Endodermal cell (in vitro differentiated cells): Measurements from ENCODE around the gene PLEKHA5. TPM values are rescaled to one million over a fixed set of nuclear protein-coding genes. Genes with fewer than 3 reads are reported as not detected.
"Not testable (repeated sequence)": the region's sequence is repeated elsewhere in the genome, so short reads cannot be mapped to it uniquely, and the experiment has no call there.

ENCODE experiments used
- DNase-seq: peaks from one replicate; pipeline ENCODE4 v3.0.0-alpha.2; 2017
- H3K27ac ChIP-seq: 2 replicates; pipeline ENCODE4 v1.5.1; 2013; ENCODE audit warnings: mild to moderate bottlenecking, low read depth, low read length, moderate library complexity
- H3K27me3 ChIP-seq: 2 replicates; pipeline ENCODE4 v1.6.1; 2013; ENCODE audit warnings: mild to moderate bottlenecking, low read length, moderate library complexity; ENCODE audit not compliant: insufficient read depth, control insufficient read depth, poor library complexity, severe bottlenecking
- H3K36me3 ChIP-seq: 2 replicates; pipeline ENCODE4 v1.7.0; 2013; ENCODE audit warnings: mild to moderate bottlenecking, low read length, moderate library complexity; ENCODE audit not compliant: control insufficient read depth, insufficient read depth
- H3K4me1 ChIP-seq: one replicate; pipeline ENCODE4 v1.7.0; 2013; ENCODE audit warnings: low read length; ENCODE audit not compliant: control insufficient read depth, insufficient read depth
- H3K4me3 ChIP-seq: 2 replicates; pipeline ENCODE4 v1.5.1; 2013; ENCODE audit warnings: mild to moderate bottlenecking, low read length, moderate library complexity
- H3K9ac ChIP-seq: 2 replicates; pipeline ENCODE4 v1.6.1; 2013; ENCODE audit warnings: mild to moderate bottlenecking, low read length, moderate library complexity; ENCODE audit not compliant: poor library complexity, severe bottlenecking; ENCODE audit errors: extremely low read depth
- H3K9me3 ChIP-seq: 2 replicates; pipeline ENCODE4 v1.6.1; 2013; ENCODE audit warnings: mild to moderate bottlenecking, low read length, moderate library complexity; ENCODE audit not compliant: control insufficient read depth
- H3K27ac Mint-ChIP-seq: 2 replicates; pipeline ENCODE4 v1.8.0; 2020; ENCODE audit warnings: mixed read lengths
- H3K27me3 Mint-ChIP-seq: 2 replicates; pipeline ENCODE4 v1.8.0; 2021; ENCODE audit warnings: mild to moderate bottlenecking, mixed read lengths; ENCODE audit not compliant: insufficient read depth
- H3K36me3 Mint-ChIP-seq: 2 replicates; pipeline ENCODE4 v1.8.0; 2020; ENCODE audit warnings: low read depth, mixed read lengths
- H3K4me1 Mint-ChIP-seq: 2 replicates; pipeline ENCODE4 v1.8.0; 2020; ENCODE audit warnings: mixed read lengths
- H3K4me3 Mint-ChIP-seq: 2 replicates; pipeline ENCODE4 v1.8.0; 2020; ENCODE audit warnings: mild to moderate bottlenecking, moderate library complexity, mixed read lengths
- H3K9me3 Mint-ChIP-seq: 2 replicates; pipeline ENCODE4 v1.8.0; 2020; ENCODE audit warnings: mild to moderate bottlenecking, mixed read lengths
- CTCF ChIP-seq: fragments of 200-600 bp; sonication (generic); conservative IDR thresholded peaks from 2 replicates; pipeline ENCODE4 v1.5.0; 2021; ENCODE audit warnings: antibody characterized with exemption, mild to moderate bottlenecking
- WGBS, 2 experiments: methylation state at CpG; one replicate each; pipeline versions ENCODE4 v1.1.5 to v1.1.7; 2013; ENCODE audit warnings: missing lambda C conversion rate in 2 of 2, mixed read lengths in 1 of 2; ENCODE audit not compliant: insufficient coverage in 1 of 2, insufficient read length in 1 of 2; 5-methylcytosine and 5-hydroxymethylcytosine counted together
- total RNA-seq, 2 donors: library from RNA; stranded (reverse); fragmentation: NEBNext Ultra II Directional in 1 of 2; extraction: Animal tissue kit (Norgen Biotek cat#: 25700) in 1 of 2; gene quantifications; 2 replicates in 1 of 2; 3 replicates in 1 of 2; pipeline ENCODE4 v1.2.1, GENCODE V29; 2021

Gene PLEKHA5
- total RNA-seq, 2 donors from 2014 or later, result 48.5 to 139 TPM

- H3K27me3 ChIP-seq, result no peaks in the 10 kb centered on the region
- no peak overlapping the region for H3K27ac Mint-ChIP-seq
- DNase-seq, result no peak
- H3K27me3 Mint-ChIP-seq, result no peaks in the 10 kb centered on the region
- peaks cover 52% of the 10 kb centered on the region for H3K4me1 Mint-ChIP-seq
- peaks cover 8% of the 10 kb centered on the region for H3K36me3 ChIP-seq
- no peaks in the 10 kb centered on the region for H3K9me3 Mint-ChIP-seq
- no peak overlapping the region for H3K4me3 ChIP-seq
- H3K27ac ChIP-seq, result no peak overlapping the region
- no peak for TF ChIP-seq CTCF
- peaks cover 14% of the 10 kb centered on the region for H3K36me3 Mint-ChIP-seq
- peaks cover 7% of the 10 kb centered on the region for H3K4me1 ChIP-seq
- no peaks in the 10 kb centered on the region for H3K9me3 ChIP-seq
- H3K9ac ChIP-seq, result no peak overlapping the region
- H3K4me3 Mint-ChIP-seq, result no peak overlapping the region
These were observed 39.1 kb downstream of the PLEKHA5 start for GRCh38 chr12:19168644-19169043.

- no peak for DNase-seq
- Mint-ChIP-seq H3K36me3 (peaks cover 12% of the 10 kb centered on the region), H3K4me3 (no peak overlapping the region), H3K4me1 (peaks cover 51% of the 10 kb centered on the region), H3K9me3 (no peaks in the 10 kb centered on the region), H3K27me3 (no peaks in the 10 kb centered on the region), H3K27ac (no peak overlapping the region)
- no peak overlapping the region for H3K27ac ChIP-seq
- no peak overlapping the region for H3K9ac ChIP-seq
- H3K36me3 ChIP-seq, result peaks cover 8% of the 10 kb centered on the region
- H3K4me3 ChIP-seq, result no peak overlapping the region
- TF ChIP-seq CTCF, result no peak
- peaks cover 7% of the 10 kb centered on the region for H3K4me1 ChIP-seq
- 94 to 100% methylated on average over 1 of the region's 1 CpG for WGBS, 2 experiments
- H3K27me3 ChIP-seq, result no peaks in the 10 kb centered on the region
- H3K9me3 ChIP-seq, result no peaks in the 10 kb centered on the region
These were observed 39.7 kb downstream of the PLEKHA5 start for GRCh38 chr12:19169222-19169621.

GRCh38 chr12:19170286-19170685 lies 40.8 kb downstream of the PLEKHA5 start:
- H3K27ac ChIP-seq, H3K4me1 ChIP-seq, H3K27me3 ChIP-seq, DNase-seq, H3K27me3 Mint-ChIP-seq, H3K9me3 Mint-ChIP-seq, H3K9me3 ChIP-seq, H3K27ac Mint-ChIP-seq, H3K4me3 ChIP-seq, H3K4me3 Mint-ChIP-seq, H3K9ac ChIP-seq: not testable (repeated sequence)
- 88 to 90% methylated on average over 5 to 9 of the region's 9 CpGs for WGBS, 2 experiments
- H3K36me3 ChIP-seq, result peaks cover 13% of the 10 kb centered on the region
- Mint-ChIP-seq H3K36me3 (peaks cover 12% of the 10 kb centered on the region), H3K4me1 (peaks cover 42% of the 10 kb centered on the region)
- TF ChIP-seq CTCF, result peak; percentile 63
